Islet of Langerhans (tissue), 1 donor: ENCODE measurements around the gene ABLIM3.

Experiments used
- FAIRE-seq: peaks from one replicate; lab custom pipeline; 2011; peaks lifted over from hg19 to GRCh38; lab: Jason Lieb, UNC

Gene ABLIM3

DNA sequence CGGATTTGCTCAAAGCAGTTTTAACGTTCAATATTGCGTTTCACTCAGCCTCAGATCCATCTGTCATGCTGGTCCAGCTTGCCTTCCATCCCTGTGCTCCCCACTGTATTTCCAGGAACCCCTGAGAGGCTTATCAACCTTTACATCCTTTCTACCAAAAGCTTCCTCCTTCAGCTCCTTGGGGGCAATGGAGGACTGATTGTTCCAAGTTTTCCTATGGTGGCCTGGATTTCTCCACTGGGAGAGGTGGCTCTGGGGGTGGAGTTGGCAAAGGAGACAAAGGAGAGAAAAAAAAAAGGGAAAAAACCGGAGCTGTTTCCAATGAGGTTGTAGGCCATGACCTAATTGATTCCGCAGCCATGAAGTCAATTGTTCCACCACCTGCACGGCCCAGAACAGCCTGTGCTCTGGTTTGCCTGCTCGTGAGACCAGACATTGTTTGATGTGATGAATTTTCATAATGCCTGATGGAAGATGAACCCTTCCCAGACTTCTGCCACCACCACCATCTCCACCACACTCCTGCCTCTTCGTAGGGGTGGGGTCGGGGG is 54.1 kb downstream of the ABLIM3 start:
- FAIRE-seq = no peak

DNA sequence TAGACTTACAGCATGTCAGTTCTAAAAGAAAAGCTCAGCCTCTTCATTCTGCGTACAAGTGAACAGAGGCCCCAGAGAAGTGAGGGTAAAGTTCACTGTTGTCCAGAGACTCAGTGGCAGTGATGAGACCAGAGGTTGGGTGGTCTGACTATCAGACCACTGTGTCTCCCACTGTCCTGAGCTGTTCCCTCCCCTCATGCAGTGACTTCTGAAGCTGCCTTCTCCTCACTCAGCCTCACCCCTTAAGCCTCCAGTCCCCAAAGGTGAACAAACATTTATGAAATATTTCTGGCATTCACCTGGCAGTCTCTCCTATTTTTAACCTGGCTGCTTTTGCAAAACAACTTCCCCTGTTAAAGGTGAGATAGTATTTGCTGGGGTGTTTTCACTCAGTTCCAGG is 54.7 kb downstream of the ABLIM3 start:
- no peak for FAIRE-seq

DNA sequence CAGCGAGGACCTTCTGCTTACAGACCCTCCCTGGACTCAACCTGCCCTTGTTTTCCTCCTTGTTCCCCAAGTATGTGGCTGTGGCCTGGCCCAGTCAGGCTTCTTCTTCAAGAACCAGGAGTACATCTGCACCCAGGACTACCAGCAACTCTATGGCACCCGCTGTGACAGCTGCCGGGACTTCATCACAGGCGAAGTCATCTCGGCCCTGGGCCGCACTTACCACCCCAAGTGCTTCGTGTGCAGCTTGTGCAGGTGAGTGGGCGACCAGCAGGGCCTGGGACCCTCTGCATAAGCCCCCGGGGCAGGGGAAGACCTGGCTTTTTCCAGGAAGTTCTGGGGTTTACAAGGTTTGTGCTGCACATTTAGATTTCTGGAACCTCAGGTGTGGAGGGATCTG is 56.9 kb downstream of the ABLIM3 start:
- FAIRE-seq = no peak

DNA sequence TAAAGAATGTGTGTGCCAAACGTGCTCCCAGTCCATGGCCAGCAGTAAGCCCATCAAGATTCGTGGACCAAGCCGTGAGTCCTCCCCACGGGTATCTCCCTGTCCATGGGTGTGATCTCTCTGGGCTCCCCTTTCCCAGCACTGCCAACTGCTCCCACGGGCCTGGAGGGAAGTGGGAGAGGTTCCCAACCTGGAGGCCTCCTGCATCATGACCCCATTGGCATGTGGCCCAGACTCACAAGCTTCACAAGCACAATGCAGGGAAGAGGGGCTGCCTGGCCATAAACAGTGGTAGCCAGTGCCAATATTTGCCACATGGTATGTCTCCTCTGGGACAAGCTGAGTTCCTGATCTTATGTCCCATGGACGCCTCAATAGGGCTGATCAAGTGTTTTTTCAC is 59.1 kb downstream of the ABLIM3 start:
- no peak for FAIRE-seq

DNA sequence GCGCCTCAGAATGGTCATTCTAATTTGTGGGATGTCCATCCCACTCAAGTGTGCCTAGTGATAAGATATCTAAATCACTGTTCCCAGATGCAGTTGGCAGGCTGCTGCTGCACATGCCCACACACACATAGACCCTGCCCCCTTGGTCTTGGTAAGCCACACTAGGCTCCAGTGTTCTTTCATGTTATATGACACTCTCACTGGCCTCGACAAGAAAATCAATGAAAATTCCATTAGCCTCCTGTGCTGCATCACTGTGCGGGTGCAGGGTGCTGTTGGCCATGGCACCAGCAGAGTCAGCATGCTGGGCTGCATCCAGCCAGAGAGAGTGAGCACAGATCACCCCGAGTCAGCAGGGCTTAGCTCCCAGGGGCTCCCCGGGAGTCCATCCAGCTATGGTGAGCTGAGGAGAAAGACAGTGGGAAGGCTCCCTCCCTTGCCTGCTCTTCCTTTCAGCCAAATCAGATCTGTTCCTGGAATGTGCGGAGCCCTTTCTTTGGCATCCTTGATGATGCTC is 59.9 kb downstream of the ABLIM3 start:
- FAIRE-seq = no peak

DNA sequence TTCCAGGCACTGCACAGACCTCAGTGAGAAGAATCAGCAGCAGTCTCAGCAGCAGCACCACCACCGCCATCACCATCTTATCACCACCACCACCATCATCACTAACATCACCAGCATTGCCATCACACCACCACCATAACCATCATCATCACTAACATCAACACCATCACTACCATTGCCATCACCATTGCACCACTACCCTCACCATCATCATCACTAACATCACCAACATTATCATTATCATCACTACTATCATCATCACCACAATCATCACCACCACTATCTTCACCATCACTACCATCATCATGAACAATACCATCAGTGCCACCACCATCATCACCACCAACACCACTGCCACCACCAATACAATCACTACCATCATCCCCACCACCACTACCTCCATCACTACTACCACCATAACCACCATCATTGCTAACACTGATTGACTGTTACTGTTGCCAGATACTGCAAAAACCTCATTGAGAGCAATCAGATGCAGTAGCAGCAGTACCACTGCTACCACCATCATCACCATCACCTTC is 61.7 kb downstream of the ABLIM3 start:
- no peak for FAIRE-seq

DNA sequence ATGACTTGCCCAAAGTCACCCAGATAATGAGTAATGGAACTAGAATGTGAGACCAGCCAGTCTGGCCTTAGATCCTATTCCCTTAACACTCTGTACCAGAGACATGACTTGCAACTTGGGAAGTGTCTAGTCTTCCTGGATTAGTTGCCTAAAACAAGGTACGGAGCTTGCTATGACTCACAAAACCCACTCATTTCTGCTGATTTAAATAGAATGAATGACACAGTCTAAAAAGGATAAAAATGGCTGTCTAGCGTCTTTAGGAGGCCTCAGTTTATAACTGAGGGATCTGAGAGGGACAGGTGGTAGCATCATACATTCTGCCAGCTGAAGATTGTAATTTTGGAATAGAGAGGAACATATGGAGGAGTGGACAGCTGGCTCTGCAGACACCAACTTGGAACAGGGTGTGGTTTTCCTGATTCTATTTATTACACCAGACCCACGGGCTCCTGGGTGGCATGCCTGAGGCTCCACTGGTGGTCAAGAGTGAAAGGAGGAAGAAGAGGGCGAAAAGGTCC is 62.7 kb downstream of the ABLIM3 start:
- FAIRE-seq = no peak

DNA sequence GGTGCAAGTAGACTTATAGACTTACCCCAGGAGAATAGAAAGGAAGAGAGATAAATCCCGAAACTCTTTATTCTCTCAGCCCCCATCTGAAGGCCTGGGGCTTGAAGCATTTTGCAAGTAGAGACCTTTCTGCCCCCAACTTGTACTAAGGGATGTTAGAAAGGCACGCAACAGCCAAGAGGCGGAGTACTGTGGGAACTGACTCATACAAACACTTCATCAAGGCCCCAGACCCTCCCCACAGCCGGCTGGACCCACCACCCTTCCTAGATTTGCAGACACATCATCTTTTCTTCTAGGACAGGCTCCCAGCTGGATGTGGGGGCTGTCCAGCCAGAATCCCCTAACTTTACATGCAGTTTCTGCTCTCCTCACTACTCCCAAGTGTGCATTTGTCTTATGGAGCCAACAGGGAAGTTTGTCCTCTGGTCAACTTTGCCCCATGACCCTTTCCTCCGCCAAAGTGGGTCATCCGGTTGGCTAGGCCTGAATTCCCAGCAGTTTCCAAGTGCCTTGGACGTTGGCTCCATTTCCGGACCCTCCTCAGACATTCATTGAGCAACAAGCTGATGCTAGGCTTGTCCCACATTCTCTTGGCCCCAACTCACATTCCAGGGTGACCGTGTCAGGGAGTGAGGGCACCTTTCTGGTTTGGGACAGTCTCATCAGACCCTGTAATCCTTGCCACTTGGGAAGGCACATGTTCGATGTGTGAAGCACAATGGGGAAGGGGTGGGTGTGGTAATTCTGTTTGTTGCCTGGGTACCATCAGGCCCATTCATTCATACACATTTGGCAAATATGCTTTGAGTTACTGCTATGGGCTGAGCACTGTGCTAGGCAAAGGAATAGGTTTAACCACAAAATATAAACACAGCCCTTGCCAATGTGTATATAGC is 64.6 kb downstream of the ABLIM3 start:
- FAIRE-seq = no peak

DNA sequence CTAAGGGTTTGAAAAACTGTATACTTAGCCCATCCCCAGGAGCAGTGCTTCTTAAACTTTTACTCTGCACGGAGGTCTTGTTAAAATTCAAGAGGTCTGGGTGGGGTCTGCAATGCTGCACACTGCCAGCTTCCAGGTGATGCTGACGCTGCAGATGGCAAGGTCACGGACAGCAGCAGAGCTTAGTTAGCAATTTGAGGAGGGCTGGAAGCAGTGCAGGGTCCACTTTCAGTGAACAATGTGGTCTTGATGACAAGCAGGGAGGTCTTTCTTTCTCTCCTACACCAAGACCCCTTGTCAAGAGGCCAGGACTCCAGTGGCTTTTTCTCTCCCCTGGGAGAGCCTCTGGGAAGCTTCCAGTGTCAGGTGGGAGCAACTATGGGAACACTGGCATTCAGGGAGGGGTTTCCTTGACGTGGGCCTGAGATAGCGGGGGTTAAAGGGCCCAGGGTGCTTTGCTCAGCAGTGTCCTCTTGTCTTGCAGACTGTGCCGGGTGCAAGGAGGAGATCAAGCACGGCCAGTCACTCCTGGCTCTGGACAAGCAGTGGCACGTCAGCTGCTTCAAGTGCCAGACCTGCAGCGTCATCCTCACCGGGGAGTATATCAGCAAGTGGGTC is 65.3 kb downstream of the ABLIM3 start:
- no peak for FAIRE-seq

DNA sequence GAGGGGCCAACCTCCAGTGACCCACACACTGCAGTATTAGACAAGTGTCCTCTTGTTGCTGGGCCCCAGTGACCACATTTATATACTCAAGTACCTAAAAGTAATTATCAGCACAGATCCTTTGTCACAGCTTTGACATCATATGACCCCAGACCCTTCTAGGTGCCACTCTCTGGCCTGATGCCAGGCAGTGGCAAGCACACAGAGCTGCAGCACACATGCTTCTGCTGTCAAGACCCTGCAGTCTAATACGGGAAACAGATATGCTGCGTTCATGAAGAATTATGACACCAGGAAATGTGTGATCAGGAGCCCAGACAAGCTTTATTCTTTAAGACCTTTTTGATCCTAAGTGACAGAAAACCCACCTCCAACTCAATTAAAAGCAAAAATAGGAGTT is 66.5 kb downstream of the ABLIM3 start:
- FAIRE-seq = no peak

DNA sequence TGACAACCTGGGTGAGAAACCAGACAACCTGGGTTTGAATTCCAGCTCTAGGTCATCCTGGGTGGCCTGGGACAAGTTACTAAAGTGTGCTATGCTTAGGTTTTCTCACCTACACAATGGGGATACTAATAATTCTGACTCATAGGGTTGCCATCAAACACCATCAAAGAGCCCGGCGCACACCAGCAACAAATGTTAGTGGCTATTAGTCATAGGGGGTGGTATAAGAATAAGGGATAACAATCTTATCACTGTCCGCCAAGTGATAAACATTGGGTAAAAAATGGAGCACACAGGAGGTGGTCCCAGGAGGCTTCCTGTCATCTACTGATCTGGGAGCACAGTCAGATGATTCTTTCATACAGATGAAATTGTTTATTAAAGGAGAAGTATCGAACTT is 68.9 kb downstream of the ABLIM3 start:
- FAIRE-seq = no peak

DNA sequence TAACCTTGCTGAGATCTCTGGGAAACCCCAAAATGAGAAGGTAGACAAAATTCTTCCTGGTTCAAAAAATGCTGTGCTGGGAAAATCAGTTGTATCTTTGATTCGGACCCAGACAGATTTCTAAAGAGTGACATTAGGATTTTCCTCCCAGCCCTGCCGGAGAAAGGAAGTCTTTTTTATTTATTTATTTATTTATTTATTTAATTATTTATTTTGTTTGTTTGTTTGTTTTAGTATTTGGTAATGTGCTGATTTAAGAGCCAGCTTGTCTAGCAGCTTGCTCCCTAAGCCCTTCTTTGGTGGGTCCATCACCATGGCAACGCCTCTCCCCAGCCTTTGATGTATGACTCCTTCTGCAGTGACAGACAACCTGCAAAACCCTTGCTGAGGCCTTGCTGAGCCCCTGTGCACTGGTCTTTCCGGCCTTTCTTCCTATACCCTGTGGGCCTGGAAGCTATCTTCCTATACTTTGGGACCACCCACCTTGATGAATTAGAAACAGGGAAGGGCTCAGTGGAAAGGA is 69.7 kb downstream of the ABLIM3 start:
- FAIRE-seq = no peak

DNA sequence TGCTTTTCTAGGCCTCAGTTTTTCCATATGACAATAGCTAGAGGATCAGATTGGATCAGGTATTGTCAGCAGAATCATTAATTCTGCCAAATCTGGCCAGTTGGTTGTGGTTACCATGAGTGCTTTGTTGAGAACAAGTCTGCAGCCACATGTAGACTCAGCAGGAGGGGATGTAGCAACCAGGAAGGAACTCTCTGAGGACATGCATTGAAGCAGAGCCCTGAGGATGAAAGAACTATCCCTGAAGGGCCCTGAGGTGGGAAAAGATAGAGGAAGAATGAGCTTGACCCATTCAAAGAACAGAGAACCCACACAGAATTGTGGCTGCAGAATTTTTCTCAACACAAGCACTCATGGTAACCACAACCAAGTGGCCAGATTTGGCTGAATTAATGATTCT is 70.3 kb downstream of the ABLIM3 start:
- no peak for FAIRE-seq

DNA sequence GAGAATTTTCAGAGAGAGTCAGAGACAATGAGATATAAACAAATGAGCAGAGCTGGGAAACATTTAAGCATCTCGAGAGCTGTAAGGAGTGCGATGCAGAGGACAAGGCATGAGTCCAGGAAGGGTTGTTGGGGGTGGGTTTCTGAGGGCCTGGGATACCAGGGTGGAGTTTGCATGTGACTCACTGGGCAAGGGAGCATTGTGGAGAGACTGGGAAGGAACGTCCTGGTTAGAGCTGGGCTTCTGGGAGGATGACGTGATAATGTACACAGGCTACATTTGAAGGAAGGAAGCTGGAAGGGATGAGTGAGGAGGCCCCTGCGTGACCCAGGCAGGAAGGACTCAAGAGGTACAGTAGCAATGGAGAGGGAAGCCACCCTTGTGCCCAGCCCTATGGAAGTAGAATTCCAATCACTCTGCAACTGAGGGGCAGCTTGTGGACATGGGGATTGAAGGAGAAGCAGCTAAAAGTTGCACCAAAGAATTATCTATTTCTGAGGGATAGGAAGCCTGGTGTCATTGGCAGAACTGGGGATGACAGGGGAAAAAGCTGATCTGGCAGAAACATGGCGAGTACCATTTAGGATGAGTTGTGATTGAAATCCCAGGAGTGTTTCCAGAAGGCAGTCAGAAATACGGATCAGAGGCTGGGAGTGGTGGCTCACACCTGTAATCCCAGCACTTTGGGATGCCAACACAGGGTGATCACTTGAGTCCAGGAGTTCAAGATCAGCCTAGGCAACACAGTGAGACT is 71.1 kb downstream of the ABLIM3 start:
- no peak for FAIRE-seq

DNA sequence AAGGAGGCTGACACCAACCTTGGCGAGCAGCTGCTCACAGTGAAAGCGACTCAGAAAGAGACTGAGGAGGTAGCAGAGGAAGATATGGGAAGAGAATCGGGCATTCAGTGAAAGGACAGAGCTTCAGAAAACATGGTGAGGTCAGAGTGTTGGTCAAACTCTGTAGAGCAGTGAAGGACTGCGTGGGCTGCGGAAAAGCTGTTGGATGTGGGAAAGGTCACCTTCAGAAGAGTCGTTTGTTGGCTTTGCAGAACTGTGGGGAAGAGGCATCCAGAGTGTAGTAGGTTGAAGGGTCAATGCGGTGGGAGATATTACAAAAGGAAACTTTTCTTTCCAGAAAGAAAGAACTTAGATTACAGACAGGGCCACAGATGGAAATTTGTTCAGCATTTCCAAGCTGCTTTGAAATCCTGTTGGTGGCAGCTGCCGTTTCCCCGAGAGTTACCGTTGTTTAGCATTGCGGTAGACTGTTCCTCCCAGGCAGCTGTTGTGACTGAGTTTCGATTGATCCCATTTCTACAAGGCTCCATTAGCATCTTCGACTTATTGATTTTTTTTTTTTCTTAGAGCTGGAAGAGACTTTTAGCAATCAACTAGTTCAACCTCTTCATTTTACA is 72.1 kb downstream of the ABLIM3 start:
- no peak for FAIRE-seq

DNA sequence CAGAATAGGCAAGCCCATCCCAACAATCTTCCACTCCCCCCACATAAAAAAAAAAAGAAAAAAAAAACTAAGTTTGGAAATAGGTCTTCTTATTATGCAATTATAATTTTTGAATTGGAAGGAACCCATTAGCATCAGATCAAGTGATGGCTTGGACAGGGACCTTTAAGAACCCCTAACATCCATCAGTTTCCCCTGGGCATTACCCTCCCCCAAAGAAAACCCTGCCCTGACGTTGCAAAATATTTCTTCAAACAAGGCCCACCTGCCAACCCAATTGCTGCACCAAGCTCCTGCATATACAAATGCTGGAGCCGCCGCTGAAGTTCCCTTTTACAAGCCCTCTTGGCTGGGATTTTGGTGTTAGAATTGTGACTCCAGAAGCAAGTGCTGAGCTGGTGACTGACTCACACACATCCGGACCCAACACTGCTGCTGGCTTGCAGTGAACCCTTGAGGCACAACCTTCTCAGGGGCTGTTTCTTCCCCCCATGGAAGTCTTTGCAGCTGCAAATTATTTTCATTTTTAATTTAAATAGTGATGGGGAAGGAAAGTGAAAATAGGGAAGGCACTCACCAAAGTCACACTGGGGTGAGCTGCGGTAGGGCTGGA is 74.3 kb downstream of the ABLIM3 start:
- FAIRE-seq = no peak

DNA sequence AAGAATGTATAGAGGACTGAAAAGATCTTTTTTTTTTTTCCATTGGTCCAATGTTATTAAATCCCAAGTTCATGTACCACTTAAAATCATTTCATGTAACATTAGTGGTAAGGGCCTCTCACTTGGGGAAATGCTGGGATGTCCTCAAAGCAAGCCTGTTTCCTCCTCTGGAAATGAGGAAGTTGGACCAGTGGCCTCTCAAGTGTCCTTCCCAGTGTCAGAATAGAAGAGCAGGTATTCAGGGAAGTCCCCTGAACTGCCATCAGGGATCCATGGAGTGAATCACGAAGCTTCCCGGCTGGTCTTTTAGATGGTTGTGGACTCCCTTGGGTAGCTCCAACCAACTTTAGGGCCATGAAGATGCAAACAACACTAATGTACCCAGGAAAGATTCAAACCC is 75.2 kb downstream of the ABLIM3 start:
- FAIRE-seq = no peak

DNA sequence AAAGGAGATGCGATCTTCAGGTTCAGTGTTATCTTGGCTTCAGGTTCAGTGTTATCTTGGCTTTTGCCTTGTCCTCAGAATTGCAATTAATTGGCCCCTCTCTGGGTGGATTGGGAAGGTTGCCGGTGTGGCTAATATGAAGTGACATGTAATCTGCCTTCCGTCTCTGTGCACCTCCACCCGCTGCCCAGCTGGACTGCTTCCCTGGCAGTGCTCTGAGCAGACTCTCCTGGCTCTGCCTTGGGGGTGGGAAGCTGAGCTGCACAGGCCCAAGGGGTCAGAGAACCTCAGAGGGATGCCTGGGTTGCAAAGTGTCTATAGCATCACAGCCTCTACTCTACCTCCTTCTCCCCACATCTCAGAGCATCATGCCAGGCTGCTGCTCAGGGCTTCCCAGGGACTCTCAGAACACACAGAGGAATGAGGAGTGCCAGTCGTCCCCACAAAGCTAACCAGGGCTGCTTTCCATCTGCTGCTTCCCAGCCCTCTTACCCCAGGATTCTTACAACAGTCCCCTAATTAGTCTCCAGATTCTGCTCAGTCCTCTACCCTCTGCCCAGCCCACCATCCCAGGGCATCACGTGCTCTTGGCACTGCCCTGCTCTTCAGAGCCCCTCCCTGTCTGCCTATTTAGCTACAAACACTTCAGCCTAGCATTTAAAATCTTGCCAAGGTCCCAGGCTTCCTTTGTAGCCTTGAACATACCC is 76.0 kb downstream of the ABLIM3 start:
- no peak for FAIRE-seq

DNA sequence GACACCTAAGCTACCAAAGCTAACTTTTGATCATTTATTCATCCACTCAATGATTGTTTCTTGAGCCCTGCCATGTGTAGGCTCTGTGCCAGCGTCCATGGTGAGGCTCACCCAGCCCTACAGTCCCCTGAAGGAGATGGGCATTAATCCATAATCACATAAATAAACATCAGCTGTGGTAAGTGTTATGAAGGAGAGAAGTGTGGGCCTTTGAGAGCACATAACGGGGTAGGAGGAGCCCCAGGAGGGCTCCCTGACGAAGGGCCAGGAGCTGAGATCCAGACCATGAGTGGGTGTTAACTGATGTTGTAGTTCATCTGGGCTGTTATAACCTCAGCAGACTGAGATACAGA is 76.5 kb downstream of the ABLIM3 start:
- no peak for FAIRE-seq

DNA sequence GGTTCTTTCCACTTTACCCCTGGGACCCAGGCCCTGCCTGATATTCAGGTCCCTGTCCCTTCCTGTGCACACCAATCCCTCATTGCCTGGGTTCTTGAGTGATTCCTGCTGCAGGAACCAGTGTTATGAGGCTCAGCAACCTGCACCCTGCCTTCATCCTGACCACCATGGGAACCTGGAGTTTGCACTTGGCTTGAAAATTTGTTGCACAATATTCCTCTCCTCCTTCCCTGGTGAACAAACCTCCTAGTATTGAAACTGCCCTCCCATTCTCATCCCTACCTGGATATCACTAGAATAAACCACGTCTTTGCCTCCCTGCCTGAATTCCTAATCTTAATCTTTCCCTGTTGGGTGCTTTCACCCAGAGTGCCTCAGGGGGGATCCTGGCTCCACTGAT is 78.3 kb downstream of the ABLIM3 start:
- FAIRE-seq = no peak
